Kidney glomerular epithelial cell (primary cell): ENCODE results near the gene SYS1.

ENCODE experiments used
- DNase-seq: peaks from one replicate; lab custom pipeline; 2025; lab: John Stamatoyannopoulos, UW

The SYS1 gene

GRCh38 chr20:45362804-45363610 is at the start of gene SYS1:
TSS of gene SYS1 (plus strand) at chr20:45363156. CDS start at chr20:45363532, 376 bp downstream.
- peak; percentile 97 for DNase-seq

- DNase-seq: no peak
These were observed 49.0 kb upstream of the SYS1 start for GRCh38 chr20:45313943-45314342.

GRCh38 chr20:45315672-45316071 is 47.3 kb upstream of the SYS1 start:
- no peak for DNase-seq

GRCh38 chr20:45316150-45317080 is 46.5 kb upstream of the SYS1 start:
- no peak for DNase-seq

- DNase-seq: no peak
These were observed 45.1 kb upstream of the SYS1 start for GRCh38 chr20:45317826-45318225.

GRCh38 chr20:45318386-45318939 is 44.5 kb upstream of the SYS1 start:
- no peak for DNase-seq

- DNase-seq: no peak
These were observed 44.0 kb upstream of the SYS1 start for GRCh38 chr20:45318948-45319347.

GRCh38 chr20:45320948-45321595 is 41.9 kb upstream of the SYS1 start:
- no peak for DNase-seq

- DNase-seq: no peak
These were observed 40.0 kb upstream of the SYS1 start for GRCh38 chr20:45322952-45323383.

- DNase-seq: peak; percentile 32
These were observed 39.2 kb upstream of the SYS1 start for GRCh38 chr20:45323731-45324130.

- DNase-seq: no peak
These were observed 37.6 kb upstream of the SYS1 start for GRCh38 chr20:45325371-45325770.

- DNase-seq: no peak
These were observed 34.5 kb upstream of the SYS1 start for GRCh38 chr20:45328451-45328850.

- no peak for DNase-seq
These were observed 33.2 kb upstream of the SYS1 start for GRCh38 chr20:45329497-45330319.

- no peak for DNase-seq
These were observed 32.5 kb upstream of the SYS1 start for GRCh38 chr20:45330476-45330875.

GRCh38 chr20:45336530-45337366 is 26.2 kb upstream of the SYS1 start:
- DNase-seq: peak; percentile 89

- peak; percentile 94 for DNase-seq
These were observed 25.4 kb upstream of the SYS1 start for GRCh38 chr20:45337367-45338120.

- DNase-seq: no peak
These were observed 24.6 kb upstream of the SYS1 start for GRCh38 chr20:45338121-45339030.

- DNase-seq: no peak
These were observed 23.9 kb upstream of the SYS1 start for GRCh38 chr20:45339084-45339483.
